NCI-H1436 (cell line): ENCODE data around the gene CACNG8.
"Not testable (repeated sequence)": the region's sequence is repeated elsewhere in the genome, so short reads cannot be mapped to it uniquely, and the experiment has no call there.

Source experiments
- DNase-seq: peaks from one replicate; lab custom pipeline; 2025; lab: John Stamatoyannopoulos, UW

The CACNG8 gene

GRCh38 chr19:53962887-53963431, at the start of gene CACNG8:
Gene CACNG8, plus strand, starts transcription at chr19:53962937.
- DNase-seq, result no peak

GRCh38 chr19:53915000-53915399, 47.7 kb upstream of the CACNG8 start:
- DNase-seq, result no peak

- DNase-seq, result no peak
Observed at GRCh38 chr19:53916004-53916403, 46.7 kb upstream of the CACNG8 start.

- no peak for DNase-seq
Observed at GRCh38 chr19:53917356-53917755, 45.4 kb upstream of the CACNG8 start.

GRCh38 chr19:53927739-53928138, 35.0 kb upstream of the CACNG8 start:
- no peak for DNase-seq

GRCh38 chr19:53936029-53936428, 26.7 kb upstream of the CACNG8 start:
- DNase-seq, result no peak

- DNase-seq, result no peak
Observed at GRCh38 chr19:53942001-53942786, 20.5 kb upstream of the CACNG8 start.

GRCh38 chr19:53944416-53944815, 18.3 kb upstream of the CACNG8 start:
- DNase-seq, result no peak

GRCh38 chr19:53944933-53945332, 17.8 kb upstream of the CACNG8 start:
- no peak for DNase-seq

GRCh38 chr19:53945441-53945840, 17.3 kb upstream of the CACNG8 start:
- no peak for DNase-seq

- no peak for DNase-seq
Observed at GRCh38 chr19:53945998-53946397, 16.7 kb upstream of the CACNG8 start.

GRCh38 chr19:53947624-53948023, 15.1 kb upstream of the CACNG8 start:
- DNase-seq, result no peak

GRCh38 chr19:53948611-53949010, 14.1 kb upstream of the CACNG8 start:
- DNase-seq, result not testable (repeated sequence)

GRCh38 chr19:53951436-53951835, 11.3 kb upstream of the CACNG8 start:
- DNase-seq, result no peak

GRCh38 chr19:53951947-53952346, 10.8 kb upstream of the CACNG8 start:
- DNase-seq, result no peak

- no peak for DNase-seq
Observed at GRCh38 chr19:53953383-53953782, 9.4 kb upstream of the CACNG8 start.

GRCh38 chr19:53957448-53958167, 5.1 kb upstream of the CACNG8 start:
- DNase-seq, result no peak

GRCh38 chr19:53958168-53958571, 4.6 kb upstream of the CACNG8 start:
- peak; percentile 6 for DNase-seq

- DNase-seq, result no peak
Observed at GRCh38 chr19:53958823-53959757, 3.6 kb upstream of the CACNG8 start.

GRCh38 chr19:53960187-53960586, 2.5 kb upstream of the CACNG8 start:
- no peak for DNase-seq

GRCh38 chr19:53960886-53961285, 1.9 kb upstream of the CACNG8 start:
- no peak for DNase-seq
